Kidney glomerular epithelial cell (primary cell): ENCODE results near the gene APLF.
"Not testable (repeated sequence)": the region's sequence is repeated elsewhere in the genome, so short reads cannot be mapped to it uniquely, and the experiment has no call there.

ENCODE experiments used
- DNase-seq: peaks from one replicate; lab custom pipeline; 2025; lab: John Stamatoyannopoulos, UW

Gene APLF

DNA sequence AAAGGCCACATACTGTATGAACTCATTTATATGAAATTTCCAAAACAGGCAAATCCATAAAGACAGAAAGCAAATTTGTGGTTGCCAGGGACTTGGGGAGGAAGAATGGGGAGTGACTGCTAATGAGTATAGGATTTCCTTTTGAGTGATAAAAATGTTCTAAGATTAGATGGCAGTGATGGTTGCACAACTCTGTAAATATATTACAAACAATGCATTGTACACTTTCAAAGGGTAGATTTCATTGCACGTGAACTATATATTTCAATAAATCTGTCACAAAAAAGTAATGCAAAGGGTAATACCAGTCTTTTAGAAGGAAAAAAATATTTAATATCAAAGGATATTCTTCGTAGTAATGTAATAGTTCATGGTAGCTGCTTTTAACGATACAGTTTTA, 112.3 kb downstream of the APLF start:
- no peak for DNase-seq

- no peak for DNase-seq
These were observed 121.2 kb downstream of the APLF start for GRCh38 chr2:68588589-68588988.

GRCh38 chr2:68589963-68590362, 122.6 kb downstream of the APLF start:
- DNase-seq = no peak

DNA sequence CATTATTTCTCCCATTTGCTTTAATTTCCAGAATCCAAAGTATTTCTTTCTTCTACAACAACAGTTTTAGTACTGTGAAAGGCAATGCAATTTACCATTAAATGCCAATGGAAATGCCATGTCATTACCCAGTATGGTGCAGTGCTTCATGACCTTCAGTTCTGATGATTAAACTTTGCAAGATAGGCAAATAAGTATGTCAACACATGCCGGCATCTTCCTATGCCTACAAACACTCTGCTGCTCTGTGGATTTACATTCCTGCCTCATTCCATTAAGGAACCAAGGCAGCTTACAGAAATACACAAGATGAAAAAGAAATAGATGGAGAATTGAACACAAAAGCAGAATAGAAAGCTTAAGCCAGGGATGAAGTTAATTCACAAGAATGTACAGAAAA, 123.3 kb downstream of the APLF start:
- no peak for DNase-seq

- no peak for DNase-seq
These were observed 123.8 kb downstream of the APLF start for GRCh38 chr2:68591225-68591624.

GRCh38 chr2:68594041-68594440, 126.7 kb downstream of the APLF start:
- no peak for DNase-seq

DNA sequence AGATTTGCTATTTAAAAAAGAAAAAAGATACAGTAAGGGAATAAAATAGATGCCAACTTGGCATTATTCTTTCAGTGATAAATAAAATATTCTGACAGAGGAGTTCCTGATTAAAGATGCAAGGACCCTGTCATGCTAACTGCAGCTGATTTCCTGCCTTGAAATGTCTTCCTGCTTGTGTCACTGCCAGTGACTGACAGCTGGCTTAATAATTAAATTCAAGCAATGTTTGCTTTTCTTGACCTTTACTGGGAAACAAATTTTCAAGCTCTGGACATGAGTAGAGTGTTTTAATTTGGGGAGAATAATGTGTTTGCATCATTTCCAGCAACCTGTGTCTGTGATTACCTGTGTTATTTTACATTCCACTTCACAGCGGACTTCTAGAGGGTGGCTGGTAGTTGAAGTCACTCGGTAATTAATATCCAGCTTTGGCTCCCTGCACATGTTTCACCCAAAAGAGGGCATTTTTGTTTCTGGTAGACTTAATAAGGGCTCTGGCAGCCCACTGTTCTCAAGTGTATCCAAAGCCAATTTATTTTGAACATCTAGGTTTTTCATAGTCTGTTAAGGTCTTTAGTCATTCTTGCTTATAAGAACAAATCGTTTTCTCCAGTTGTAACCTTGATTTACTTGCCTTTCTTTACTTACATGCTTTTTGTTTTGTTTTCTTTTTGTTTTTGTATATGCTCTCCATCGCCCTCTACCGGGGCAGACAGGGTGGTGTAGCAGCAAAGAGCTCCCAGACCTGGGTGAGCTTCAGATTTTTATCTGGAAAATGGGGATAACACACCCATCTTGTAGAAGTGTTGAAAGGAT, 127.5 kb downstream of the APLF start:
- peak; percentile 36 for DNase-seq

GRCh38 chr2:68595493-68595785, 128.1 kb downstream of the APLF start:
- DNase-seq = not testable (repeated sequence)

DNA sequence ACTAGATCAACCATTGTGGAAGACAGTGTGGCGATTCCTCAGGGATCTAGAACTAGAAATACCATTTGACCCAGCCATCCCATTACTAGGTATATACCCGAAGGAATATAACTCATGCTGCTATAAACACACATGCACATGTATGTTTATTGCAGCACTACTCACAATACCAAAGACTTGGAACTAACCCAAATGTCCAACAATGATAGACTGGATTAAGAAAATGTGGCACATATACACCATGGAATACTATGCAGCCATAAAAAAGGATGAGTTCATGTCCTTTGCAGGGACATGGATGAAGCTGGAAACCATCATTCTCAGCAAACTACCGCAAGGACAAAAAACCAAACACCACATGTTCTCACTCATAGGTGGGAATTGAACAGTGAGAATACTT, 133.1 kb downstream of the APLF start:
- not testable (repeated sequence) for DNase-seq

GRCh38 chr2:68603059-68603458, 135.7 kb downstream of the APLF start:
- DNase-seq = no peak

DNA sequence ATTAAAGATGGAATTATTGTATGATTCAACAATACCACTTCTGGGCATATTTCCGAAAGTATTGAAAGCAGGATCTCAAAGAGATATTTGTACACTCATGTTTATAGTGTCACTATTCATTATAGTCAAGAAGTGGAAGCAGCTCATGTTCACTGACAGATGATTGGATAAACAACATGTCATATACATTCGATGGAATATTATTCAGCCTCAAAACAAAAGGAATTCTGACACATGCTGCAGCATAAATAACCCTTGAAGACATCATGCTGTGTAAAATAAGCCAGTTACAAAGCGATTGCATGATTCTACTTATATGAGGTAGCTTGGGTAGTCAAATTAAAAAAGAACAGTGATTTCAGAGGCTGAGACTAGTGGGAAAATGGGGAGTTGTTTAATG, 136.7 kb downstream of the APLF start:
- no peak for DNase-seq

DNA sequence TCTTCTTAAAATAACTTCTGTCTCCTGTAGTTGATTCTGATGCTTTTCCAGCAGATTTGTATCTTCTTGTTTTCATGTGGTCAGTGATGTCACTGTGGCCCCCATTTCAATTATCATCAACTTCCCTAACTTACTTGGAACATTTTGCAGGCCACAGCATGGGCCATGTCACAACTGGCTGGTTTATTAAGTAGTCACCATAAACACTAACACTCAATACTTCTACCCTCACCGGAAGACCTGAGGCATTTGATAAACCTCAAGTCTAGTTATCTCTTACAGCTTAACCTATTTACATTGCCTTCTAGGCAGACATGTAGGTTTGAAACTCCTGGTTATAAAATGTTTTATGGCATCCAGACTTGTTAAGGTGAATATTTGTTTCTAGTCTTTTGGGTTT, 138.6 kb downstream of the APLF start:
- no peak for DNase-seq

DNA sequence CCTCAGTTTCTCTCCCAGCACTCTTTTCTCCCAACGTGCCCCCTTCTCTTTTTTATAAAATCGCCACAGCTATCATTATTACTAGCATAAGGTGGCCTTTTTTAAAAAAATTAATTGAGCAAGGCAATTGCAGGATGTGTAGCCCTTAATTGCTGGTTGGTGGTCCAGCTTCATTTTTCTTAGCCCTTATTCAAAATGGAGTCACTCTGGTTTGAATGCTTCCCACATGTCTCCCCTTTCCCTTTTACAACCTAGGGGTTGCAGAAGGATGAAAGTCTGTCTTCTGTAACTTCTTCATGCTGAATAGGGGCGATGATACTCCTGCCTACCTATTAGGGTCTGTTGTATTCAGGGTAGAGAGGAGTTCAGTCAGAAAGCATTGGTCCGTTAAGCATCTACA, 139.4 kb downstream of the APLF start:
- DNase-seq = no peak

DNA sequence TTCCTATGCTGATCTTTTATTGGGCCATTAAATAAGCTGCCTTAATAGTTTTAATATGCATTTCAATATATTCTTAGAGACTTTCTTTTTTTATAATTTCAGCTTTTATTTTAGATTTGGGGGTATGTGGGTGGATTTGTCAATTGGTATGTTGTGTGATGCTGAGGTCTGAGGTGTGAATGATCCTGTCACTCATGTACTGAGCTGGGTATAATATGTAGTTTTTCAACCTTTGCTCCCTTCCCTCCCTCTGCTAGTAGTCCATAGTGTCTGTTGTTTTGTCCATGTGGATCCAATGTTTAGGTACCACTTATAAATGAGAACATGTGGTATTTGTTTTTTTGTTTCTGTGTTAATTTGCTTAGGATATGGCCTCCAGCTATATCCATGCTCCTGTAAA, 140.5 kb downstream of the APLF start:
- DNase-seq = no peak

GRCh38 chr2:68612765-68613519, 145.6 kb downstream of the APLF start:
- DNase-seq = no peak

DNA sequence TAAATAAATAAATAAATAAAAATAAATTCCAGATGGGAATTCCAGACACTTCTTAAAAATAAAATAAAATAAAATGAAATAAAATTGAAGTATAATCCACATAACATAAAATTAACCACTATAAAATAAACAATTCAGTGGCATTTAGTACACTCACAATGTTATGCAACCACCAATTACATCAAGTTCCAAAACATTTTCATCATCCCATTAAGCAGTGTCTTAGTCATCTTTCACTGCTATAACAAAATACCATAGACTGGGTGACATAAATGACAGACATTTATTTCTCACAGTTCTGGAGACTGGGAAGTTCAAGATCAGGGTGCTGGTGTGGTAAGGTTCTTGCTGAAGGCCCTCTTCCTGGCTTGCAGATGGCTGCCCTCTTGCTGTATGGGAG, 153.4 kb downstream of the APLF start:
- no peak for DNase-seq

- DNase-seq = no peak
These were observed 156.4 kb downstream of the APLF start for GRCh38 chr2:68623820-68624219.

DNA sequence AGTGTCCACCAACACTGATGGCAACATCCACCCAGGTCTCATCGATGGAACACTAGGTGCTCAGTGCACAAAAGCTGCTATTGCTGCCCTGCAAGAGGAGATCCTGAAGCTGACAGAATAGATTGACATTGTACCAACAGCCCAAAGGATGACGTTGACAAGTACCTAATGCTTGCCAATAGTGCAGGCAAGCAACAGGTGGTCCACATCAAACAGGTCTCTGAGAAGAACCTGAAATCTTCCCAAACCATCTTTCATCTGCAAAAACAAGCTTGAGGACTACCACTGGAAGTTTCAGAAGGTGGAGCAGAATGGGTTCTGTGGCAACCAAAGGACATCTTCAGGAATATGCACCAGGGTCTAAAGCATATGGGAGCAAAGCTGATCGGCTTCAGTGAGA, 160.2 kb downstream of the APLF start:
- no peak for DNase-seq
